Astrocyte (in vitro differentiated cells and primary cell): ENCODE measurements around the gene WIPI1. TPM values are rescaled to one million over a fixed set of nuclear protein-coding genes. Genes with fewer than 3 reads are reported as not detected.

Experiments used
- DNase-seq: peaks from one replicate; pipeline ENCODE4 v3.0.0-alpha.2; 2010; ENCODE audit warnings: low read depth
- FAIRE-seq: peaks from 2 replicates; lab custom pipeline; 2011; peaks lifted over from hg19 to GRCh38; lab: Jason Lieb, UNC
- H2AFZ ChIP-seq: 2 replicates; pipeline ENCODE4 v1.6.0; 2012; ENCODE audit warnings: low read depth, low read length, inconsistent platforms
- H3K27ac ChIP-seq: 2 replicates; pipeline ENCODE4 v1.5.1; 2011; ENCODE audit warnings: low read depth, low read length, inconsistent platforms
- H3K27me3 ChIP-seq: 2 replicates; pipeline ENCODE4 v1.6.0; 2011; ENCODE audit warnings: low read length, inconsistent platforms; ENCODE audit not compliant: insufficient read depth
- H3K36me3 ChIP-seq: 2 replicates; pipeline ENCODE4 v1.5.1; 2011; ENCODE audit warnings: low read length, inconsistent platforms; ENCODE audit not compliant: insufficient read depth
- H3K4me1 ChIP-seq: 2 replicates; pipeline ENCODE4 v1.5.1; 2011; ENCODE audit warnings: low read length, inconsistent platforms; ENCODE audit not compliant: insufficient read depth
- H3K4me2 ChIP-seq: 2 replicates; pipeline ENCODE4 v1.6.0; 2012; ENCODE audit warnings: low read length, inconsistent platforms
- H3K4me3 ChIP-seq: 2 replicates; pipeline ENCODE4 v1.5.1; 2011; ENCODE audit warnings: low read depth, mild to moderate bottlenecking, low read length, inconsistent platforms; ENCODE audit not compliant: insufficient read depth
- H3K79me2 ChIP-seq: 2 replicates; pipeline ENCODE4 v1.6.0; 2012; ENCODE audit warnings: mild to moderate bottlenecking, low read length, inconsistent platforms; ENCODE audit not compliant: insufficient read depth
- H3K9ac ChIP-seq: 2 replicates; pipeline ENCODE4 v1.6.0; 2012; ENCODE audit warnings: mild to moderate bottlenecking, low read length, inconsistent platforms
- H3K9me3 ChIP-seq: 2 replicates; pipeline ENCODE4 v1.5.1; 2012; ENCODE audit warnings: low read depth, mild to moderate bottlenecking, low read length, inconsistent platforms; ENCODE audit not compliant: insufficient read depth
- H4K20me1 ChIP-seq: 2 replicates; pipeline ENCODE4 v1.6.0; 2012; ENCODE audit warnings: low read length, inconsistent platforms; ENCODE audit not compliant: insufficient read depth
- H3K27ac Mint-ChIP-seq: one replicate; pipeline ENCODE4 v1.8.0; 2021; ENCODE audit warnings: mild to moderate bottlenecking, mixed read lengths; ENCODE audit not compliant: unreplicated experiment
- H3K27me3 Mint-ChIP-seq: one replicate; pipeline ENCODE4 v1.8.0; 2021; ENCODE audit warnings: low read depth, mixed read lengths; ENCODE audit not compliant: unreplicated experiment
- H3K36me3 Mint-ChIP-seq: one replicate; pipeline ENCODE4 v1.8.0; 2021; ENCODE audit warnings: low read depth, mixed read lengths; ENCODE audit not compliant: unreplicated experiment
- H3K4me1 Mint-ChIP-seq: one replicate; pipeline ENCODE4 v1.8.0; 2021; ENCODE audit warnings: low read depth, mixed read lengths; ENCODE audit not compliant: unreplicated experiment
- H3K4me3 Mint-ChIP-seq: one replicate; pipeline ENCODE4 v1.8.0; 2021; ENCODE audit warnings: mild to moderate bottlenecking, moderate library complexity, mixed read lengths; ENCODE audit not compliant: unreplicated experiment
- H3K9me3 Mint-ChIP-seq: one replicate; pipeline ENCODE4 v1.8.0; 2021; ENCODE audit warnings: mild to moderate bottlenecking, mixed read lengths; ENCODE audit not compliant: unreplicated experiment
- CTCF ChIP-seq: IDR thresholded peaks from 2 replicates; pipeline ENCODE4 v1.5.1; 2011; ENCODE audit warnings: low read depth, mild to moderate bottlenecking, inconsistent platforms, low read length, moderate library complexity; ENCODE audit not compliant: insufficient read depth
- EZH2 ChIP-seq: IDR thresholded peaks from 2 replicates; pipeline ENCODE4 v1.6.1; 2012; ENCODE audit warnings: mild to moderate bottlenecking, low read length, inconsistent platforms; ENCODE audit not compliant: insufficient read depth
- total RNA-seq: library from RNA; stranded (reverse); gene quantifications from 2 replicates; pipeline ENCODE4 v1.2.1, GENCODE V29; 2021

Gene WIPI1
- total RNA-seq, 1 donor from 2014 or later: 83.5 TPM

- no peaks in the 10 kb centered on the region for H3K4me1 ChIP-seq
- H3K4me3 ChIP-seq: no peak overlapping the region
- H3K36me3 Mint-ChIP-seq: peaks cover 2% of the 10 kb centered on the region
- TF ChIP-seq EZH2: no peak
- TF ChIP-seq CTCF: no peak
- no peaks in the 10 kb centered on the region for H3K9me3 Mint-ChIP-seq
- H3K4me1 Mint-ChIP-seq: no peaks in the 10 kb centered on the region
- no peak overlapping the region for H3K4me3 Mint-ChIP-seq
- no peak overlapping the region for H3K9ac ChIP-seq
- no peak overlapping the region for H3K27ac Mint-ChIP-seq
- H3K27ac ChIP-seq: no peak overlapping the region
- H3K4me2 ChIP-seq: no peak overlapping the region
- H3K36me3 ChIP-seq: no peaks in the 10 kb centered on the region
- no peaks in the 10 kb centered on the region for H4K20me1 ChIP-seq
- FAIRE-seq: no peak
- no peaks in the 10 kb centered on the region for H3K9me3 ChIP-seq
- H3K27me3 ChIP-seq: no peaks in the 10 kb centered on the region
- H3K79me2 ChIP-seq: no peaks in the 10 kb centered on the region
- H3K27me3 Mint-ChIP-seq: peaks cover 19% of the 10 kb centered on the region
- no peak for DNase-seq
- no peak overlapping the region for H2AFZ ChIP-seq
Observed at GRCh38 chr17:68391561-68392268, 65.6 kb downstream of the WIPI1 start.

GRCh38 chr17:68390888-68391545 is 66.3 kb downstream of the WIPI1 start:
- Histone ChIP-seq H2AFZ (no peak overlapping the region), H3K9me3 (no peaks in the 10 kb centered on the region), H3K4me2 (no peak overlapping the region), H4K20me1 (no peaks in the 10 kb centered on the region), H3K27ac (no peak overlapping the region), H3K36me3 (no peaks in the 10 kb centered on the region), H3K4me1 (no peaks in the 10 kb centered on the region), H3K27me3 (no peaks in the 10 kb centered on the region), H3K4me3 (no peak overlapping the region), H3K9ac (no peak overlapping the region), H3K79me2 (no peaks in the 10 kb centered on the region)
- H3K9me3 Mint-ChIP-seq: no peaks in the 10 kb centered on the region
- FAIRE-seq (no peak), DNase-seq (peak; percentile 69)
- no peak for TF ChIP-seq EZH2
- TF ChIP-seq CTCF: no peak
- H3K4me3 Mint-ChIP-seq: no peak overlapping the region
- H3K36me3 Mint-ChIP-seq: peaks cover 2% of the 10 kb centered on the region
- no peak overlapping the region for H3K27ac Mint-ChIP-seq
- H3K4me1 Mint-ChIP-seq: no peaks in the 10 kb centered on the region
- peaks cover 21% of the 10 kb centered on the region for H3K27me3 Mint-ChIP-seq

GRCh38 chr17:68389041-68389440 is 68.3 kb downstream of the WIPI1 start:
- H3K9me3 Mint-ChIP-seq: no peaks in the 10 kb centered on the region
- DNase-seq (no peak), FAIRE-seq (no peak)
- no peaks in the 10 kb centered on the region for H3K9me3 ChIP-seq
- H3K79me2 ChIP-seq: no peaks in the 10 kb centered on the region
- TF ChIP-seq CTCF: no peak
- H3K36me3 Mint-ChIP-seq: no peaks in the 10 kb centered on the region
- H4K20me1 ChIP-seq: no peaks in the 10 kb centered on the region
- H3K4me3 Mint-ChIP-seq: no peak overlapping the region
- H3K27ac ChIP-seq: no peak overlapping the region
- H2AFZ ChIP-seq: no peak overlapping the region
- peaks cover 6% of the 10 kb centered on the region for H3K4me1 ChIP-seq
- no peaks in the 10 kb centered on the region for H3K36me3 ChIP-seq
- peaks cover 21% of the 10 kb centered on the region for H3K27me3 Mint-ChIP-seq
- no peak overlapping the region for H3K9ac ChIP-seq
- no peak overlapping the region for H3K4me3 ChIP-seq
- H3K4me2 ChIP-seq: no peak overlapping the region
- no peak overlapping the region for H3K27ac Mint-ChIP-seq
- H3K4me1 Mint-ChIP-seq: peaks cover 7% of the 10 kb centered on the region
- no peaks in the 10 kb centered on the region for H3K27me3 ChIP-seq
